Peyer's patch (tissue), 4 donors: ENCODE data around the gene TNPO3.

Experiments
- POLR2A ChIP-seq, 2 donors: fragments of 450-650 bp; IDR thresholded peaks; one replicate each; pipeline ENCODE4 v1.5.1; 2017; ENCODE audit warnings: antibody characterized with exemption in 2 of 2, mild to moderate bottlenecking in 2 of 2, moderate library complexity in 2 of 2
- TF ChIP-seq, protein P1 (sequence below), 6 experiments: fragments of 450-650 bp in 4 of 6; fragments of 200-600 bp in 2 of 6; sonication (generic) in 1 of 6; IDR thresholded peaks; one replicate each; pipeline ENCODE4 v1.5.1; 2017 to 2019; ENCODE audit warnings: antibody characterized with exemption in 6 of 6, mild to moderate bottlenecking in 3 of 6, moderate library complexity in 1 of 6

DNA sequence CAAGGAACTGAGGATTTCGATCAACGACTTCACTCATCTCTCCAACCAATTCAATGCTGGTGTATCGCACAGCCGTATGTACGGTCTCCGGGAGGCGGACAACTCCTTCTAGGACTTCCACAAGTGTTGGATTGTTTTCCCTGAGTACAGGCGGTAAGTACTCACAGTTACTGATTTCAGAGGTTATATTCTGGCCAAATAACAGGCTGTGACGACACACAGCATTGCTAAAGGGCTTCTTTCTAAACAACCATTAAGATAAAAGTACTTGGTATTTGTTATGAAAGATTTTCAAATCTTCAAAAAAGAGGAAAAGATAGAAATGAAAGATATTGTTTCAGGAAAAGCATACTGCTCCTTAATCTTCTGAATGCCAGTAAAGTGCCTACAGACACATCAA, 65.0 kb downstream of the TNPO3 start:
- TF ChIP-seq, protein P1, sequence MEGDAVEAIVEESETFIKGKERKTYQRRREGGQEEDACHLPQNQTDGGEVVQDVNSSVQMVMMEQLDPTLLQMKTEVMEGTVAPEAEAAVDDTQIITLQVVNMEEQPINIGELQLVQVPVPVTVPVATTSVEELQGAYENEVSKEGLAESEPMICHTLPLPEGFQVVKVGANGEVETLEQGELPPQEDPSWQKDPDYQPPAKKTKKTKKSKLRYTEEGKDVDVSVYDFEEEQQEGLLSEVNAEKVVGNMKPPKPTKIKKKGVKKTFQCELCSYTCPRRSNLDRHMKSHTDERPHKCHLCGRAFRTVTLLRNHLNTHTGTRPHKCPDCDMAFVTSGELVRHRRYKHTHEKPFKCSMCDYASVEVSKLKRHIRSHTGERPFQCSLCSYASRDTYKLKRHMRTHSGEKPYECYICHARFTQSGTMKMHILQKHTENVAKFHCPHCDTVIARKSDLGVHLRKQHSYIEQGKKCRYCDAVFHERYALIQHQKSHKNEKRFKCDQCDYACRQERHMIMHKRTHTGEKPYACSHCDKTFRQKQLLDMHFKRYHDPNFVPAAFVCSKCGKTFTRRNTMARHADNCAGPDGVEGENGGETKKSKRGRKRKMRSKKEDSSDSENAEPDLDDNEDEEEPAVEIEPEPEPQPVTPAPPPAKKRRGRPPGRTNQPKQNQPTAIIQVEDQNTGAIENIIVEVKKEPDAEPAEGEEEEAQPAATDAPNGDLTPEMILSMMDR (IDR thresholded peaks at IDR 0.05), result no peak
- TF ChIP-seq POLR2A (IDR thresholded peaks at IDR 0.05), result no peak
